Panc1 (cell line): ENCODE results near the gene NOTCH1. TPM values are rescaled to one million over a fixed set of nuclear protein-coding genes. Genes with fewer than 3 reads are reported as not detected.

ENCODE experiments used
- ATAC-seq: fragments of 200-7000 bp; cut with Tn5 transposase; 2 replicates; pipeline ENCODE4 v1.9.1; 2020; ENCODE audit warnings: mild to moderate bottlenecking, moderate library complexity
- BruUV-seq: library from RNA; stranded (reverse); fragments of 400-500 nt; replicated peaks from 2 replicates; lab custom pipeline; 2021; lab: Mats Ljungman, UMichigan
- CTCF ChIA-PET: fragments of 300-600 bp; sonication (Branson Sonifier 250); formaldehyde crosslinking; loops from one replicate; lab custom pipeline; 2022; ENCODE audit warnings: antibody characterized with exemption; lab: Charles Lee
- POLR2A ChIA-PET: fragments of 300-600 bp; sonication (Branson Sonifier 250); formaldehyde crosslinking; loops from one replicate; lab custom pipeline; 2022; ENCODE audit warnings: antibody characterized with exemption; lab: Charles Lee
- DNase-seq: peaks from one replicate; pipeline ENCODE4 v3.0.0-alpha.2; 2010; ENCODE audit warnings: low read depth, low spot score
- H3K27ac ChIP-seq: 2 replicates; pipeline ENCODE4 v1.5.1; 2011; ENCODE audit warnings: mild to moderate bottlenecking, low read length, inconsistent platforms
- H3K27me3 ChIP-seq: fragments of 200-500 bp; sonication (Bioruptor generic); 2 replicates; pipeline ENCODE4 v1.6.0; 2014; ENCODE audit warnings: low read length, inconsistent platforms; ENCODE audit not compliant: control insufficient read depth, insufficient read depth
- H3K36me3 ChIP-seq: fragments of 200-500 bp; sonication (Bioruptor generic); 2 replicates; pipeline ENCODE4 v1.5.1; 2014; ENCODE audit warnings: inconsistent platforms, mild to moderate bottlenecking, low read length, moderate library complexity; ENCODE audit not compliant: control insufficient read depth, insufficient read depth
- H3K4me1 ChIP-seq: 2 replicates; pipeline ENCODE4 v1.5.1; 2011; ENCODE audit warnings: inconsistent platforms, mild to moderate bottlenecking, low read length, moderate library complexity; ENCODE audit not compliant: control insufficient read depth, insufficient read depth
- H3K4me3 ChIP-seq, 2 experiments: 2 replicates each; pipeline ENCODE4 v1.5.1; 2011 to 2012; ENCODE audit warnings: low read depth in 2 of 2, low read length in 2 of 2, mild to moderate bottlenecking in 2 of 2, inconsistent platforms in 1 of 2, moderate library complexity in 1 of 2
- H3K9me3 ChIP-seq: fragments of 200-500 bp; sonication (Bioruptor generic); 2 replicates; pipeline ENCODE4 v1.5.1; 2014; ENCODE audit warnings: low read depth, mild to moderate bottlenecking, inconsistent platforms, low read length, moderate library complexity; ENCODE audit not compliant: control insufficient read depth, insufficient read depth
- CTCF ChIP-seq: fragments of 450-650 bp; IDR thresholded peaks from 2 replicates; pipeline ENCODE4 v1.5.1; 2017; ENCODE audit warnings: mild to moderate bottlenecking
- POLR2AphosphoS5 ChIP-seq: IDR thresholded peaks from 2 replicates; pipeline ENCODE4 v1.6.1; 2012; ENCODE audit warnings: mild to moderate bottlenecking, low read depth, low read length, moderate library complexity
- SIN3A ChIP-seq: IDR thresholded peaks from 2 replicates; pipeline ENCODE4 v1.6.1; 2012; ENCODE audit warnings: low read depth, mild to moderate bottlenecking, low read length, moderate library complexity, borderline replicate concordance; ENCODE audit not compliant: insufficient read depth
- TCF7L2 ChIP-seq: IDR thresholded peaks from 2 replicates; pipeline ENCODE4 v1.6.1; 2011; ENCODE audit warnings: mild to moderate bottlenecking, low read depth, low read length, inconsistent platforms
- in situ Hi-C: cut with HindIII; loops from 2 replicates; pipeline ENCODE4 v1.10.0; 2016; ENCODE audit warnings: low sequenced_read_pairs, low pct_unique_long_range_greater_than_20kb
- intact Hi-C: fragments of 100-400 bp; cut with micrococcal nuclease; formaldehyde crosslinking; loops from one replicate; pipeline ENCODE4 v1.10.0; 2022; ENCODE audit not compliant: unreplicated experiment
- total RNA-seq: library from RNA; stranded (reverse); gene quantifications from one replicate; pipeline ENCODE4 v1.2.1, GENCODE V29; 2021; ENCODE audit not compliant: unreplicated experiment
- TF ChIP-seq, protein P1 (sequence below), 2 experiments: IDR thresholded peaks; 2 replicates each; pipeline ENCODE4 v1.6.1; 2011 to 2012; ENCODE audit warnings: low read depth in 2 of 2, control low read depth in 1 of 2, low read length in 1 of 2, mild to moderate bottlenecking in 1 of 2, moderate library complexity in 1 of 2; ENCODE audit not compliant: insufficient read depth in 1 of 2

Gene NOTCH1
- total RNA-seq, 1 experiment from 2014 or later, result 13.4 TPM

DNA sequence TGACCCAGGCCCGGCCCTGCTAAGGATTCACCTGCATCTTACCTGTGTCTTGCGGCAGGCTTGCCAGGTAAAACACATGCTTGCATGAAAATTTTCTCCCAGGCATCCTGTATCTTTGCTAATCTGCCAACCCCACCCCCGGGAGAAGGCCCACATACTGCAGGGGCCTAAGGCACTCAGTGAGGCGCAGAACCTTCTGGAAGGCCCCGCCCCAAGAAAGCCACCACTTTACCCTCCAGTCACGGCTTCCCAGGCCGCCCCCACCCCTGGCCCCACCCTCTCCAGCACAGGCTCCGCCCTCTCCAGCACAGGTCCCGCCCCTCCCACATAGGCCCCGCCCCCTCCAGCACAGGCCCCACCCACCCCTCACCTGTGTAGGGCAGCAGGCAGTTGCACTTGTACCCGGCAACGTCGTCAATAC lies 33.2 kb downstream of the NOTCH1 start:
- H3K4me3 ChIP-seq, result no peak overlapping the region
- DNase-seq (no peak), ATAC-seq (0 out of 2 replicates have a peak, but pooled peaks have one; percentile 23)
- no peaks in the 10 kb centered on the region for H3K36me3 ChIP-seq
- no peak overlapping the region for H3K27ac ChIP-seq
- no peaks in the 10 kb centered on the region for H3K9me3 ChIP-seq
- no peaks in the 10 kb centered on the region for H3K4me1 ChIP-seq
- intact Hi-C loops, result no loop called here
- POLR2A ChIA-PET, result no interaction called here
- no peak for TF ChIP-seq TCF7L2
- no peak for TF ChIP-seq SIN3A
- TF ChIP-seq POLR2AphosphoS5, result no peak
- H3K27me3 ChIP-seq, result no peaks in the 10 kb centered on the region
- CTCF ChIA-PET, result no interaction called here
- BruUV-seq, result no TSS peak
- in situ Hi-C loops, result no loop called here

GRCh38 chr9:136511670-136512592 lies 33.9 kb downstream of the NOTCH1 start:
- ChIA-PET POLR2A (no interaction called here), CTCF (no interaction called here)

More at GRCh38 chr9:136511670-136512592, 33.9 kb downstream of the NOTCH1 start:
- ATAC-seq, result no peak
- no peak for DNase-seq
- Histone ChIP-seq H3K9me3 (no peaks in the 10 kb centered on the region), H3K36me3 (no peaks in the 10 kb centered on the region), H3K4me1 (no peaks in the 10 kb centered on the region), H3K4me3 (no peak overlapping the region), H3K27ac (no peak overlapping the region), H3K27me3 (no peaks in the 10 kb centered on the region)
- intact Hi-C loops (no loop called here), in situ Hi-C loops (no loop called here)
- no TSS peak for BruUV-seq
- TF ChIP-seq TCF7L2 (no peak), POLR2AphosphoS5 (no peak), SIN3A (no peak), CTCF (no peak)
- TF ChIP-seq, protein P1, sequence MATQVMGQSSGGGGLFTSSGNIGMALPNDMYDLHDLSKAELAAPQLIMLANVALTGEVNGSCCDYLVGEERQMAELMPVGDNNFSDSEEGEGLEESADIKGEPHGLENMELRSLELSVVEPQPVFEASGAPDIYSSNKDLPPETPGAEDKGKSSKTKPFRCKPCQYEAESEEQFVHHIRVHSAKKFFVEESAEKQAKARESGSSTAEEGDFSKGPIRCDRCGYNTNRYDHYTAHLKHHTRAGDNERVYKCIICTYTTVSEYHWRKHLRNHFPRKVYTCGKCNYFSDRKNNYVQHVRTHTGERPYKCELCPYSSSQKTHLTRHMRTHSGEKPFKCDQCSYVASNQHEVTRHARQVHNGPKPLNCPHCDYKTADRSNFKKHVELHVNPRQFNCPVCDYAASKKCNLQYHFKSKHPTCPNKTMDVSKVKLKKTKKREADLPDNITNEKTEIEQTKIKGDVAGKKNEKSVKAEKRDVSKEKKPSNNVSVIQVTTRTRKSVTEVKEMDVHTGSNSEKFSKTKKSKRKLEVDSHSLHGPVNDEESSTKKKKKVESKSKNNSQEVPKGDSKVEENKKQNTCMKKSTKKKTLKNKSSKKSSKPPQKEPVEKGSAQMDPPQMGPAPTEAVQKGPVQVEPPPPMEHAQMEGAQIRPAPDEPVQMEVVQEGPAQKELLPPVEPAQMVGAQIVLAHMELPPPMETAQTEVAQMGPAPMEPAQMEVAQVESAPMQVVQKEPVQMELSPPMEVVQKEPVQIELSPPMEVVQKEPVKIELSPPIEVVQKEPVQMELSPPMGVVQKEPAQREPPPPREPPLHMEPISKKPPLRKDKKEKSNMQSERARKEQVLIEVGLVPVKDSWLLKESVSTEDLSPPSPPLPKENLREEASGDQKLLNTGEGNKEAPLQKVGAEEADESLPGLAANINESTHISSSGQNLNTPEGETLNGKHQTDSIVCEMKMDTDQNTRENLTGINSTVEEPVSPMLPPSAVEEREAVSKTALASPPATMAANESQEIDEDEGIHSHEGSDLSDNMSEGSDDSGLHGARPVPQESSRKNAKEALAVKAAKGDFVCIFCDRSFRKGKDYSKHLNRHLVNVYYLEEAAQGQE (IDR thresholded peaks at IDR 0.05; ENCODE audit: insufficient read depth in 1 of 2, low read depth in 2 of 2, low read length in 1 of 2), result no peak
